Endothelial cell of umbilical vein (primary cell): ENCODE results near the gene PHF1. TPM values are rescaled to one million over a fixed set of nuclear protein-coding genes. Genes with fewer than 3 reads are reported as not detected.

Experiments
- BruUV-seq: library from RNA; stranded (reverse); fragments of 400-500 nt; replicated peaks from 2 replicates; lab custom pipeline; 2021; lab: Mats Ljungman, UMichigan
- CTCF ChIA-PET: fragments of 300-600, 350-600 bp; sonication (Branson Sonifier 250); formaldehyde crosslinking; loops from one replicate; lab custom pipeline; 2021; ENCODE audit warnings: antibody characterized with exemption, inconsistent platforms; lab: Charles Lee
- POLR2A ChIA-PET: fragments of 300-600, 350-600 bp; sonication (Branson Sonifier 250); formaldehyde crosslinking; loops from one replicate; lab custom pipeline; 2021; ENCODE audit warnings: antibody characterized with exemption, inconsistent platforms; lab: Charles Lee
- DNase-seq: peaks from one replicate; pipeline ENCODE4 v3.0.0-alpha.2; 2011; ENCODE audit warnings: low read depth, low spot score
- FAIRE-seq: peaks from 2 replicates; lab custom pipeline; 2011; peaks lifted over from hg19 to GRCh38; lab: Jason Lieb, UNC
- H2AFZ ChIP-seq: 2 replicates; pipeline ENCODE4 v1.6.0; 2012; ENCODE audit warnings: low read depth, low read length, control low read depth, inconsistent platforms
- H3K27ac ChIP-seq: 2 replicates; pipeline ENCODE4 v1.5.1; 2011; ENCODE audit warnings: low read depth, mild to moderate bottlenecking, control low read depth, low read length, moderate library complexity; ENCODE audit not compliant: insufficient read depth
- H3K27me3 ChIP-seq, 2 experiments: 2 replicates each; pipeline versions ENCODE4 v1.6.0 to v1.6.1; 2011; ENCODE audit warnings: low read length in 2 of 2, mixed read lengths in 1 of 2; ENCODE audit not compliant: control insufficient read depth in 2 of 2, insufficient read depth in 2 of 2
- H3K36me3 ChIP-seq, 2 experiments: 2 replicates in 1 of 2; 3 replicates in 1 of 2; pipeline ENCODE4 v1.5.1; 2011; ENCODE audit warnings: low read length in 2 of 2, mild to moderate bottlenecking in 1 of 2, moderate library complexity in 1 of 2; ENCODE audit not compliant: control insufficient read depth in 2 of 2, insufficient read depth in 2 of 2; ENCODE audit errors: extremely low read depth in 1 of 2
- H3K4me1 ChIP-seq: 3 replicates; pipeline ENCODE4 v1.5.1; 2011; ENCODE audit warnings: mild to moderate bottlenecking, low read length; ENCODE audit not compliant: control insufficient read depth, insufficient read depth; ENCODE audit errors: extremely low read depth
- H3K4me2 ChIP-seq: 2 replicates; pipeline ENCODE4 v1.6.1; 2011; ENCODE audit warnings: low read length, control low read depth, mixed read lengths; ENCODE audit not compliant: insufficient read depth
- H3K4me3 ChIP-seq, 3 experiments: fragments of 200-600 bp in 1 of 3; sonication (generic), shearing (Covaris generic) in 1 of 3; replicated peaks in 1 of 3; 2 replicates each; pipeline ENCODE4 v1.5.1; 2011 to 2016; ENCODE audit warnings: control low read depth in 3 of 3, low read length in 3 of 3, mild to moderate bottlenecking in 2 of 3, inconsistent platforms in 1 of 3, low read depth in 1 of 3, moderate library complexity in 1 of 3; ENCODE audit not compliant: insufficient read depth in 1 of 3
- H3K79me2 ChIP-seq: 2 replicates; pipeline ENCODE4 v1.6.0; 2012; ENCODE audit warnings: low read length, inconsistent platforms; ENCODE audit not compliant: control insufficient read depth, insufficient read depth
- H3K9ac ChIP-seq: replicated peaks from 2 replicates; pipeline ENCODE3; 2011; ENCODE audit warnings: low read length, control low read depth; ENCODE audit not compliant: insufficient read depth; ENCODE audit errors: extremely low read depth
- H3K9me1 ChIP-seq: replicated peaks from 3 replicates; pipeline ENCODE4 v1.6.0; 2011; ENCODE audit warnings: mild to moderate bottlenecking, low read length; ENCODE audit not compliant: control insufficient read depth, insufficient read depth; ENCODE audit errors: extremely low read depth
- H3K9me3 ChIP-seq: replicated peaks from 2 replicates; pipeline ENCODE4 v1.5.1; 2012; ENCODE audit warnings: low read length, inconsistent platforms; ENCODE audit not compliant: control insufficient read depth, insufficient read depth
- H4K20me1 ChIP-seq: replicated peaks from 2 replicates; pipeline ENCODE3; 2011; ENCODE audit warnings: mild to moderate bottlenecking, low read length; ENCODE audit not compliant: control insufficient read depth, insufficient read depth; ENCODE audit errors: extremely low read depth
- EZH2 ChIP-seq: IDR thresholded peaks from 2 replicates; pipeline ENCODE4 v1.6.1; 2012; ENCODE audit warnings: borderline replicate concordance, low read depth, mild to moderate bottlenecking, moderate library complexity, low read length, inconsistent platforms; ENCODE audit not compliant: severe bottlenecking
- GATA2 ChIP-seq: IDR thresholded peaks from 2 replicates; pipeline ENCODE4 v1.7.0; 2011; ENCODE audit warnings: low read depth, mild to moderate bottlenecking, moderate library complexity, mixed read lengths, low read length; ENCODE audit not compliant: insufficient read length, insufficient read depth
- MYC ChIP-seq: IDR thresholded peaks from one replicate; pipeline ENCODE4 v1.6.1; 2011; ENCODE audit warnings: mild to moderate bottlenecking, low read depth, low read length
- POLR2A ChIP-seq: IDR thresholded peaks from 2 replicates; pipeline ENCODE4 v1.6.1; 2012; ENCODE audit warnings: low read depth, mild to moderate bottlenecking, control low read depth, low read length
- POLR2AphosphoS5 ChIP-seq: IDR thresholded peaks from 2 replicates; pipeline ENCODE4 v1.6.1; 2012; ENCODE audit warnings: low read depth, mild to moderate bottlenecking, control low read depth, low read length, moderate library complexity; ENCODE audit not compliant: insufficient read depth
- dilution Hi-C: fragments of 300-500 bp; cut with MboI; formaldehyde crosslinking; loops from one replicate; pipeline ENCODE4 v1.15.0; 2019; ENCODE audit warnings: low sequenced_read_pairs; ENCODE audit not compliant: extremely low pct_ligation_motif_present
- intact Hi-C: fragments of 100-400 bp; cut with micrococcal nuclease; formaldehyde crosslinking; loops from one replicate; pipeline ENCODE4 v1.10.0; 2022
- polyA plus RNA-seq, 4 experiments: library from polyadenylated mRNA; depleted of rRNA in 3 of 4; stranded (reverse) in 3 of 4; unstranded in 1 of 4; fragments of >200 nt; gene quantifications; 2 replicates each; pipeline versions ENCODE4 v1.2.1 to v1.2.3, GENCODE V29; 2011 to 2012; ENCODE audit warnings: missing spikeins in 1 of 4
- total RNA-seq: library from RNA; stranded (reverse); gene quantifications from 2 replicates; pipeline ENCODE4 v1.2.3, GENCODE V29; 2021

Gene PHF1
- total and polyA plus RNA-seq, 2 donors (not counting 3 experiments of a cell fraction or from before 2014, with no cell fraction given): 32.5 to 53.1 TPM

- Histone ChIP-seq H2AFZ (no peak overlapping the region), H3K4me3 (no peak overlapping the region), H3K9ac (no peak overlapping the region), H3K9me3 (no peaks in the 10 kb centered on the region), H3K36me3 (peaks cover 0 to 3% of the 10 kb centered on the region in 2 experiments), H3K27me3 (no peaks in the 10 kb centered on the region), H3K79me2 (no peaks in the 10 kb centered on the region), H4K20me1 (no peaks in the 10 kb centered on the region), H3K4me1 (peaks cover 25% of the 10 kb centered on the region), H3K9me1 (no peaks in the 10 kb centered on the region), H3K4me2 (no peak overlapping the region), H3K27ac (no peak overlapping the region)
- dilution Hi-C loops: no loop called here
- no TSS peak for BruUV-seq
- POLR2A ChIA-PET: no interaction called here
- FAIRE-seq (peak; percentile 79), DNase-seq (peak; percentile 53)
- intact Hi-C loops: loop anchor here (1.0 kb wide), 1 partner anchor 23 kb away; the partner anchor contains the start of gene ZBTB9
- CTCF ChIA-PET: interaction anchor here (0.6 to 1.5 kb wide), 5 partner anchors 13 to 159 kb away, joined by 3 to 5 read pairs (median 4); partner anchors contain the start of genes CUTA and ZBTB9
- TF ChIP-seq POLR2AphosphoS5 (no peak), EZH2 (no peak)
Observed at GRCh38 chr6:33430991-33431879, 20.4 kb downstream of the PHF1 start.

GRCh38 chr6:33431880-33432541, 21.2 kb downstream of the PHF1 start:
- no peaks in the 10 kb centered on the region for H3K9me1 ChIP-seq
- no peaks in the 10 kb centered on the region for H3K9me3 ChIP-seq
- no peaks in the 10 kb centered on the region for H3K27me3 ChIP-seq
- H3K79me2 ChIP-seq: no peaks in the 10 kb centered on the region
- FAIRE-seq (no peak), DNase-seq (no peak)
- intact Hi-C loops: loop anchor here (1.0 kb wide), 1 partner anchor 22 kb away; the partner anchor contains the start of gene ZBTB9
- no peak overlapping the region for H3K9ac ChIP-seq
- no peak overlapping the region for H3K4me2 ChIP-seq
- dilution Hi-C loops: no loop called here
- no peak for TF ChIP-seq GATA2
- TF ChIP-seq MYC: no peak
- TF ChIP-seq POLR2A: no peak
- ChIA-PET POLR2A (no interaction called here), CTCF (no interaction called here)
- H3K27ac ChIP-seq: no peak overlapping the region
- BruUV-seq: no TSS peak
- H3K4me3 ChIP-seq: no peak overlapping the region
- peaks cover 3 to 4% of the 10 kb centered on the region in 2 experiments for H3K36me3 ChIP-seq
- H2AFZ ChIP-seq: no peak overlapping the region
- peaks cover 25% of the 10 kb centered on the region for H3K4me1 ChIP-seq
- no peaks in the 10 kb centered on the region for H4K20me1 ChIP-seq
